Caco-2 (cell line): Measurements from ENCODE around the gene ERFL. TPM values are rescaled to one million over a fixed set of nuclear protein-coding genes. Genes with fewer than 3 reads are reported as not detected.
A peak's percentile ranks its signal among the peaks of the same experiment; 100 is the strongest.

Experiments used
- BruUV-seq: library from RNA; stranded (reverse); fragments of 400-500 nt; replicated peaks from 2 replicates; lab custom pipeline; 2021; lab: Mats Ljungman, UMichigan
- CTCF ChIA-PET: fragments of 300-600 bp; sonication (Branson Sonifier 250); formaldehyde crosslinking; loops from one replicate; lab custom pipeline; 2022; ENCODE audit warnings: antibody characterized with exemption; lab: Charles Lee
- POLR2A ChIA-PET: fragments of 300-600 bp; sonication (Branson Sonifier 250); formaldehyde crosslinking; loops from one replicate; lab custom pipeline; 2022; ENCODE audit warnings: antibody characterized with exemption; lab: Charles Lee
- DNase-seq, 2 experiments: peaks; one replicate each; pipeline versions ENCODE4 v3.0.0 to v3.0.0-alpha.2; 2020 to 2022
- H3K27me3 ChIP-seq: replicated peaks from 2 replicates; pipeline ENCODE4 v1.6.0; 2011; ENCODE audit warnings: low read length; ENCODE audit not compliant: control insufficient read depth, insufficient read depth
- H3K36me3 ChIP-seq: 2 replicates; pipeline ENCODE4 v1.5.1; 2011; ENCODE audit warnings: low read length; ENCODE audit not compliant: control insufficient read depth, insufficient read depth
- H3K4me1 ChIP-seq: fragments of 250-450 bp; sonication (Bioruptor Pico); 2 replicates; pipeline ENCODE4 v1.5.1; 2020; ENCODE audit warnings: mild to moderate bottlenecking
- H3K4me3 ChIP-seq: 2 replicates; pipeline ENCODE4 v1.5.1; 2011; ENCODE audit warnings: low read depth, mild to moderate bottlenecking, control low read depth, low read length
- H3K9me3 ChIP-seq: fragments of 250-450 bp; sonication (Bioruptor Pico); 2 replicates; pipeline ENCODE4 v1.5.1; 2020; ENCODE audit warnings: mild to moderate bottlenecking, moderate library complexity
- H3K27ac Mint-ChIP-seq: one replicate; pipeline ENCODE4 v1.8.0; 2022; ENCODE audit warnings: mixed read lengths; ENCODE audit not compliant: unreplicated experiment
- H3K27me3 Mint-ChIP-seq: one replicate; pipeline ENCODE4 v1.8.0; 2022; ENCODE audit warnings: mixed read lengths; ENCODE audit not compliant: insufficient read depth, unreplicated experiment
- H3K36me3 Mint-ChIP-seq: one replicate; pipeline ENCODE4 v1.8.0; 2022; ENCODE audit warnings: mild to moderate bottlenecking, mixed read lengths; ENCODE audit not compliant: insufficient read depth, unreplicated experiment
- H3K4me1 Mint-ChIP-seq: one replicate; pipeline ENCODE4 v1.8.0; 2022; ENCODE audit warnings: low read depth, mixed read lengths; ENCODE audit not compliant: unreplicated experiment
- H3K4me3 Mint-ChIP-seq: one replicate; pipeline ENCODE4 v1.8.0; 2022; ENCODE audit warnings: mild to moderate bottlenecking, moderate library complexity, mixed read lengths; ENCODE audit not compliant: unreplicated experiment
- H3K9me3 Mint-ChIP-seq: one replicate; pipeline ENCODE4 v1.8.0; 2022; ENCODE audit warnings: mixed read lengths; ENCODE audit not compliant: unreplicated experiment
- intact Hi-C: fragments of 100-400 bp; cut with micrococcal nuclease; formaldehyde crosslinking; loops from one replicate; pipeline ENCODE4 v1.10.0; 2022; ENCODE audit not compliant: unreplicated experiment
- microRNA-seq: library from miRNA; unstranded; fragments of <30 nt; microRNA quantifications from one replicate; pipeline ENCODE4 v1.2.0, GENCODE V29; 2022
- total RNA-seq: library from RNA; stranded (reverse); gene quantifications from 2 replicates; pipeline ENCODE4 v1.2.3, GENCODE V29; 2022
- TF ChIP-seq, protein P1 (sequence below), 2 experiments: fragments of 200-600 bp in 1 of 2; IDR thresholded peaks; 1 replicate in 1 of 2; 2 replicates in 1 of 2; pipeline versions ENCODE4 v1.5.1 to v1.8.0; 2011 to 2022; ENCODE audit warnings: antibody characterized with exemption in 1 of 2, control low read depth in 1 of 2, inconsistent platforms in 1 of 2, low read depth in 1 of 2, low read length in 1 of 2, mild to moderate bottlenecking in 1 of 2, moderate library complexity in 1 of 2; ENCODE audit not compliant: insufficient read depth in 1 of 2, severe bottlenecking in 1 of 2, unreplicated experiment in 1 of 2

The ERFL gene
- total RNA-seq, 1 experiment from 2014 or later, result 0.23 TPM

GRCh38 chr19:41859213-41859617 lies 69.0 kb downstream of the ERFL start:
- Mint-ChIP-seq H3K27ac (peak overlapping the region; percentile 94), H3K4me3 (peak overlapping the region; percentile 84), H3K36me3 (peaks cover 47% of the 10 kb centered on the region), H3K27me3 (peaks cover 7% of the 10 kb centered on the region), H3K9me3 (no peaks in the 10 kb centered on the region), H3K4me1 (peaks cover 5% of the 10 kb centered on the region)
- Histone ChIP-seq H3K36me3 (peaks cover 16% of the 10 kb centered on the region), H3K27me3 (no peaks in the 10 kb centered on the region), H3K4me1 (peaks cover 18% of the 10 kb centered on the region), H3K9me3 (no peaks in the 10 kb centered on the region), H3K4me3 (peak overlapping the region; percentile 24)
- TF ChIP-seq, protein P1, sequence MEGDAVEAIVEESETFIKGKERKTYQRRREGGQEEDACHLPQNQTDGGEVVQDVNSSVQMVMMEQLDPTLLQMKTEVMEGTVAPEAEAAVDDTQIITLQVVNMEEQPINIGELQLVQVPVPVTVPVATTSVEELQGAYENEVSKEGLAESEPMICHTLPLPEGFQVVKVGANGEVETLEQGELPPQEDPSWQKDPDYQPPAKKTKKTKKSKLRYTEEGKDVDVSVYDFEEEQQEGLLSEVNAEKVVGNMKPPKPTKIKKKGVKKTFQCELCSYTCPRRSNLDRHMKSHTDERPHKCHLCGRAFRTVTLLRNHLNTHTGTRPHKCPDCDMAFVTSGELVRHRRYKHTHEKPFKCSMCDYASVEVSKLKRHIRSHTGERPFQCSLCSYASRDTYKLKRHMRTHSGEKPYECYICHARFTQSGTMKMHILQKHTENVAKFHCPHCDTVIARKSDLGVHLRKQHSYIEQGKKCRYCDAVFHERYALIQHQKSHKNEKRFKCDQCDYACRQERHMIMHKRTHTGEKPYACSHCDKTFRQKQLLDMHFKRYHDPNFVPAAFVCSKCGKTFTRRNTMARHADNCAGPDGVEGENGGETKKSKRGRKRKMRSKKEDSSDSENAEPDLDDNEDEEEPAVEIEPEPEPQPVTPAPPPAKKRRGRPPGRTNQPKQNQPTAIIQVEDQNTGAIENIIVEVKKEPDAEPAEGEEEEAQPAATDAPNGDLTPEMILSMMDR (IDR thresholded peaks at IDR 0.05; ENCODE audit: insufficient read depth in 1 of 2, low read depth in 1 of 2, low read length in 1 of 2, severe bottlenecking in 1 of 2, unreplicated experiment in 1 of 2), result no peak
- intact Hi-C loops, result loop anchor here (1.0 kb wide), 2 partner anchors 92 to 100 kb away; partner anchors contain the start of gene RABAC1
- BruUV-seq, result no TSS peak
- ChIA-PET POLR2A (interaction anchor here (0.7 to 2.7 kb wide), 11 partner anchors 9 to 495 kb away, joined by 3 to 21 read pairs (median 7); partner anchors contain the start of genes B9D2, DMAC2, RABAC1 and ZNF574), CTCF (interaction anchor here (0.7 to 2.0 kb wide), 13 partner anchors 14 to 1105 kb away, joined by 3 to 8 read pairs (median 4); no protein-coding TSS in a partner anchor)
- DNase-seq, result no peak

Small RNA genes within 50 kb of the gene (microRNA-seq; reads per million reads assigned to microRNA genes)
- gene MIR6797, result 0.56 reads per million

Other genes starting within 250 kb of the ERFL start
- 0.44 TPM in 1 of 2 replicates, not detected in the other for gene CEACAM7, start 240.2 kb downstream of the ERFL start, total RNA-seq
- gene CEACAM5, start 219.8 kb downstream of the ERFL start, total RNA-seq, result 1.3 and 3.9 TPM in 2 replicates
- gene CEACAM6, start 172.9 kb downstream of the ERFL start, total RNA-seq, result 10.7 and 16.2 TPM in 2 replicates
- gene CEACAM3, start 131.9 kb downstream of the ERFL start, total RNA-seq, result not detected in 2 replicates
- not detected in 2 replicates for gene LYPD4, start 83.8 kb downstream of the ERFL start, total RNA-seq
- not detected in 2 replicates for gene DMRTC2, start 83.4 kb downstream of the ERFL start, total RNA-seq
- 3,297 and 3,418 TPM in 2 replicates for gene RPS19, start 68.2 kb downstream of the ERFL start, total RNA-seq
- gene CD79A, start 51.2 kb downstream of the ERFL start, total RNA-seq, result 0.82 TPM in 1 of 2 replicates, not detected in the other
- gene ARHGEF1, start 45.3 kb downstream of the ERFL start, total RNA-seq, result 60.2 and 63.5 TPM in 2 replicates
- gene RABAC1, start 30.9 kb upstream of the ERFL start, total RNA-seq, result 64.4 and 70.7 TPM in 2 replicates
- 0.54 and 0.84 TPM in 2 replicates for gene ATP1A3, start 65.8 kb upstream of the ERFL start, total RNA-seq
- 0.30 and 0.48 TPM in 2 replicates for gene GRIK5, start 141.8 kb upstream of the ERFL start, total RNA-seq
- 22.4 and 22.7 TPM in 2 replicates for gene ZNF574, start 147.7 kb upstream of the ERFL start, total RNA-seq
- 0.95 and 1.5 TPM in 2 replicates for gene POU2F2, start 204.0 kb upstream of the ERFL start, total RNA-seq